HL-60 (cell line): ENCODE results near the gene KLHL13.
A peak's percentile ranks its signal among the peaks of the same experiment; 100 is the strongest.

ENCODE experiments used
- DNase-seq, 2 experiments: peaks; one replicate each; pipeline ENCODE4 v3.0.0-alpha.2; 2010 to 2020; ENCODE audit warnings: low read depth in 1 of 2, low spot score in 1 of 2
- H3K27ac ChIP-seq: fragments of 250-450 bp; sonication (Bioruptor Pico); replicated peaks from 2 replicates; pipeline ENCODE4 v1.5.1; 2020; ENCODE audit warnings: mild to moderate bottlenecking, moderate library complexity
- H3K27me3 ChIP-seq: fragments of 250-450 bp; sonication (Bioruptor Pico); 2 replicates; pipeline ENCODE4 v1.5.1; 2021; ENCODE audit warnings: mild to moderate bottlenecking, moderate library complexity; ENCODE audit not compliant: insufficient read depth, poor library complexity, severe bottlenecking
- H3K4me3 ChIP-seq: replicated peaks from 2 replicates; pipeline ENCODE4 v1.5.1; 2011; ENCODE audit warnings: mild to moderate bottlenecking, control low read depth, low read length; ENCODE audit not compliant: insufficient read depth
- GABPA ChIP-seq: IDR thresholded peaks from 2 replicates; pipeline ENCODE4 v1.6.1; 2012; ENCODE audit warnings: low read depth
- POLR2AphosphoS5 ChIP-seq: IDR thresholded peaks from 2 replicates; pipeline ENCODE4 v1.6.1; 2012; ENCODE audit warnings: low read depth
- SPI1 ChIP-seq: IDR thresholded peaks from 2 replicates; pipeline ENCODE4 v1.6.1; 2012; ENCODE audit warnings: low read depth, mild to moderate bottlenecking, borderline replicate concordance
- TF ChIP-seq, protein P1 (sequence below): IDR thresholded peaks from one replicate; pipeline ENCODE4 v1.5.1; 2011; ENCODE audit warnings: low read length, control low read depth, inconsistent platforms; ENCODE audit not compliant: insufficient read depth
- TF ChIP-seq, protein P2 (sequence below): IDR thresholded peaks from 2 replicates; pipeline ENCODE4 v1.6.1; 2012; ENCODE audit warnings: low read depth; ENCODE audit not compliant: insufficient replicate concordance

KLHL13 gene

DNA sequence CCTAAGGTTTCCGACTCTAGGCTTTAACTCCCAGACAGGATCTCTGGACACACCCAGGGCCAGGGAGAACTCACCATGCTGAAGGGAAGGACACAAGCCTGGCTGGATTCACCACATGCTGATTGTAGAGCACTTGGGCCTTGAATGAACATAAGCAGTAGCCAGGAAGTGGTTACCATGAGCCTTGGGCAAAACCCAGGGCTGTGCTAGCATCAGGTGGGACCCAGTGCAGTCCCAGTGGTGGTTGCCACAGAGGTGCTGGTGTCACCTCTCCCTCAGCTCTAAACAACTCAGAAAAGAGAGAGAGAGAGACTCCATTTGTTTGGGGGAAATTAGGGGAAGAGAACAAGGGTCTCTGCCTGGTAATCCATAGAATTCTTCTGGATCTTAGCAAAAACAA lies 77.0 kb downstream of the KLHL13 start:
- TF ChIP-seq SPI1 (no peak), POLR2AphosphoS5 (no peak), GABPA (no peak)
- TF ChIP-seq, protein P1, sequence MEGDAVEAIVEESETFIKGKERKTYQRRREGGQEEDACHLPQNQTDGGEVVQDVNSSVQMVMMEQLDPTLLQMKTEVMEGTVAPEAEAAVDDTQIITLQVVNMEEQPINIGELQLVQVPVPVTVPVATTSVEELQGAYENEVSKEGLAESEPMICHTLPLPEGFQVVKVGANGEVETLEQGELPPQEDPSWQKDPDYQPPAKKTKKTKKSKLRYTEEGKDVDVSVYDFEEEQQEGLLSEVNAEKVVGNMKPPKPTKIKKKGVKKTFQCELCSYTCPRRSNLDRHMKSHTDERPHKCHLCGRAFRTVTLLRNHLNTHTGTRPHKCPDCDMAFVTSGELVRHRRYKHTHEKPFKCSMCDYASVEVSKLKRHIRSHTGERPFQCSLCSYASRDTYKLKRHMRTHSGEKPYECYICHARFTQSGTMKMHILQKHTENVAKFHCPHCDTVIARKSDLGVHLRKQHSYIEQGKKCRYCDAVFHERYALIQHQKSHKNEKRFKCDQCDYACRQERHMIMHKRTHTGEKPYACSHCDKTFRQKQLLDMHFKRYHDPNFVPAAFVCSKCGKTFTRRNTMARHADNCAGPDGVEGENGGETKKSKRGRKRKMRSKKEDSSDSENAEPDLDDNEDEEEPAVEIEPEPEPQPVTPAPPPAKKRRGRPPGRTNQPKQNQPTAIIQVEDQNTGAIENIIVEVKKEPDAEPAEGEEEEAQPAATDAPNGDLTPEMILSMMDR, result no peak
- TF ChIP-seq, protein P2, sequence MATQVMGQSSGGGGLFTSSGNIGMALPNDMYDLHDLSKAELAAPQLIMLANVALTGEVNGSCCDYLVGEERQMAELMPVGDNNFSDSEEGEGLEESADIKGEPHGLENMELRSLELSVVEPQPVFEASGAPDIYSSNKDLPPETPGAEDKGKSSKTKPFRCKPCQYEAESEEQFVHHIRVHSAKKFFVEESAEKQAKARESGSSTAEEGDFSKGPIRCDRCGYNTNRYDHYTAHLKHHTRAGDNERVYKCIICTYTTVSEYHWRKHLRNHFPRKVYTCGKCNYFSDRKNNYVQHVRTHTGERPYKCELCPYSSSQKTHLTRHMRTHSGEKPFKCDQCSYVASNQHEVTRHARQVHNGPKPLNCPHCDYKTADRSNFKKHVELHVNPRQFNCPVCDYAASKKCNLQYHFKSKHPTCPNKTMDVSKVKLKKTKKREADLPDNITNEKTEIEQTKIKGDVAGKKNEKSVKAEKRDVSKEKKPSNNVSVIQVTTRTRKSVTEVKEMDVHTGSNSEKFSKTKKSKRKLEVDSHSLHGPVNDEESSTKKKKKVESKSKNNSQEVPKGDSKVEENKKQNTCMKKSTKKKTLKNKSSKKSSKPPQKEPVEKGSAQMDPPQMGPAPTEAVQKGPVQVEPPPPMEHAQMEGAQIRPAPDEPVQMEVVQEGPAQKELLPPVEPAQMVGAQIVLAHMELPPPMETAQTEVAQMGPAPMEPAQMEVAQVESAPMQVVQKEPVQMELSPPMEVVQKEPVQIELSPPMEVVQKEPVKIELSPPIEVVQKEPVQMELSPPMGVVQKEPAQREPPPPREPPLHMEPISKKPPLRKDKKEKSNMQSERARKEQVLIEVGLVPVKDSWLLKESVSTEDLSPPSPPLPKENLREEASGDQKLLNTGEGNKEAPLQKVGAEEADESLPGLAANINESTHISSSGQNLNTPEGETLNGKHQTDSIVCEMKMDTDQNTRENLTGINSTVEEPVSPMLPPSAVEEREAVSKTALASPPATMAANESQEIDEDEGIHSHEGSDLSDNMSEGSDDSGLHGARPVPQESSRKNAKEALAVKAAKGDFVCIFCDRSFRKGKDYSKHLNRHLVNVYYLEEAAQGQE, result no peak
- DNase-seq, result no peak
- no peak overlapping the region for H3K27ac ChIP-seq
- no peak overlapping the region for H3K4me3 ChIP-seq
- no peaks in the 10 kb centered on the region for H3K27me3 ChIP-seq

DNA sequence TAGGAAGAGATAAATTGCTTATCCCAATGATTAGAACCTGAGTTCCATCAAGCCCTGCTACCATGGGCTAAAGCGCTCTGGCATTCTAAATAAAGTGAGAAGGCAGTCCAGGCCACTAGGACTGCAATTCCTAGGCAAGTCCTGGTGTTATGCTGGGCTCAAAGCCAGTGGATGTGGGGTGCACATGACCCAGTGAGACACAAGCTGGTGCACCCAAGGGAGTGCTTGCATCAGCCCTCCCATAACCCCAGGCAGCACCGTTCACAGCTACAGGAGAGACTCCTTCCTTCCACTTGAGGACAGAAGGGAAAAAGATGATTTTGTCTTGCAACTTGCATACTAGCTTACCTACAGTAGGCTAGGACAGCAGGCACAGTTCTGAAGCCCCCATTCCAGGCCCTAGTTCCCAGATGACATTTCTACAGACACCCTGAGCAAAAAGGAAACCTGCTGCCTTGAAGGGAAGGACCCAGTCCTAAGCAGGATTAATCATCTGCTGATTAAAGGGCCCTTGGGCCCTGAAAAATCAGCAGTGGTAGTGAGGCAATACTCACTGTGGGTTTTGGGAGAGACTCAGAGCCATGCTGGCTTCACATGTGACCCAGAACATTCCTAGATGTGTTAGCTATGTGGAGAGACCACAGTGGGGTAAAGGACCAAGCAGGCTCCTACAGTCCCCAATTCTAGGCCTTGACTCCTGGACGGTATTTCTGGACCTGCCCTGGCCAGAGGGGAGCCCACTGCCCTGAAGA lies 77.8 kb downstream of the KLHL13 start:
- no peak overlapping the region for H3K27ac ChIP-seq
- DNase-seq, result no peak
- TF ChIP-seq GABPA (no peak), SPI1 (no peak), POLR2AphosphoS5 (no peak)
- TF ChIP-seq, protein P1, result no peak
- TF ChIP-seq, protein P2, result no peak

DNA sequence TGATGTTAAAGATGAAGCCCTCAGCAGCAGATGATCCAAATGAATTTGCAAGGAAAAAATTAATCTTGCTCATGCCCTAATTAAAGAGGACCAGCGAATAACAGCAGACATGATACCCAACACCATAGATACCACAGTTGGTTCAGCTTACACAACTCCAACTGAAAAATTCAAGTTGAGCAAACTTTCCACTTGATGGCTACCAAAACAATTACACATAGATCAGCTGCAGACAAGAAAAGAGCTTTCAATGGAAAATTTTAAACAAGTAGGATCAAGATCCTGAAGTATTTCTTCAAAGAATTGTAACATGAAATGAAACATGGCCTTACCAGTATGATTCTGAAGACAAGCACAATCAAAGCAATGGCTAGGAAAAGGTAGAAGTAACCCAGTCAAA lies 90.0 kb downstream of the KLHL13 start:
- DNase-seq, result no peak
- Histone ChIP-seq H3K27me3 (no peaks in the 10 kb centered on the region), H3K27ac (peak overlapping the region; percentile 33), H3K4me3 (no peak overlapping the region)
- TF ChIP-seq, protein P2, result no peak
- TF ChIP-seq POLR2AphosphoS5 (no peak), SPI1 (no peak), GABPA (no peak)
- TF ChIP-seq, protein P1, result no peak

More for the DNA sequence above, 77.8 kb downstream of the KLHL13 start:
- Histone ChIP-seq H3K27me3 (no peaks in the 10 kb centered on the region), H3K4me3 (no peak overlapping the region)
